T-helper 17 cell (primary cell): Measurements from ENCODE around the gene LMLN. TPM values are rescaled to one million over a fixed set of nuclear protein-coding genes. Genes with fewer than 3 reads are reported as not detected.
A peak's percentile ranks its signal among the peaks of the same experiment; 100 is the strongest.
"Not testable (repeated sequence)": the region's sequence is repeated elsewhere in the genome, so short reads cannot be mapped to it uniquely, and the experiment has no call there.

ENCODE experiments used
- ATAC-seq: fragments of 150-1000 bp; cut with Tn5 transposase; 2 replicates; pipeline ENCODE4 v1.10.0; 2021; ENCODE audit warnings: mild to moderate bottlenecking, moderate library complexity
- DNase-seq, 3 donors: peaks; one replicate each; pipeline versions ENCODE4 v3.0.0 to v3.0.0-alpha.2; 2020 to 2021
- H3K9me3 ChIP-seq: one replicate; pipeline ENCODE4 v1.7.0; 2013; ENCODE audit warnings: low read length, mild to moderate bottlenecking; ENCODE audit not compliant: control insufficient read depth, poor library complexity, severe bottlenecking
- H3K27ac Mint-ChIP-seq: one replicate; pipeline ENCODE4 v1.8.0; 2022; ENCODE audit warnings: mild to moderate bottlenecking, moderate library complexity, mixed read lengths
- H3K27me3 Mint-ChIP-seq: one replicate; pipeline ENCODE4 v1.8.0; 2022; ENCODE audit warnings: mixed read lengths
- H3K36me3 Mint-ChIP-seq: one replicate; pipeline ENCODE4 v1.8.0; 2022; ENCODE audit warnings: low read depth, mixed read lengths
- H3K4me1 Mint-ChIP-seq: one replicate; pipeline ENCODE4 v1.8.0; 2022; ENCODE audit warnings: mild to moderate bottlenecking, mixed read lengths
- H3K4me3 Mint-ChIP-seq: one replicate; pipeline ENCODE4 v1.8.0; 2022; ENCODE audit warnings: mild to moderate bottlenecking, moderate library complexity, mixed read lengths
- total RNA-seq, 4 donors: library from RNA in 2 of 4; stranded (reverse) in 2 of 4; gene quantifications; one replicate each; pipeline ENCODE4 v1.2.3 and lab custom pipeline; 2022 to 2026

Gene LMLN
- total RNA-seq, result 1 to 10 TPM; 3.2 to 4.4 TPM
- total RNA-seq (lab: John Stamatoyannopoulos, UW), result 2.4 to 4.7 reads per million in 2 donors

- Mint-ChIP-seq H3K27me3 (no peaks in the 10 kb centered on the region), H3K4me1 (peaks cover 35% of the 10 kb centered on the region), H3K4me3 (peak within 1 kb of the TSS; percentile 91), H3K36me3 (no peaks in the 10 kb centered on the region), H3K27ac (peak within 1 kb of the TSS; percentile 93)
- ATAC-seq (peak; percentile 95), DNase-seq (peak; percentile 90 to 94 (median 93))
- no peaks in the 10 kb centered on the region for H3K9me3 ChIP-seq
Observed at GRCh38 chr3:197959891-197960693, at the start of gene LMLN. LMLN (plus strand) TSS chr3:197960217; CDS start chr3:197960246, 29 bp downstream.

- peak; percentile 74 for ATAC-seq
- Mint-ChIP-seq H3K36me3 (peaks cover 4% of the 10 kb centered on the region), H3K4me1 (peaks cover 5% of the 10 kb centered on the region), H3K27me3 (no peaks in the 10 kb centered on the region), H3K4me3 (peak overlapping the region; percentile 79), H3K27ac (peak overlapping the region; percentile 59)
- no peaks in the 10 kb centered on the region for H3K9me3 ChIP-seq
- DNase-seq, result no peak
Observed at GRCh38 chr3:197912741-197913476, 47.1 kb upstream of the LMLN start.

GRCh38 chr3:197913641-197914380 lies 46.2 kb upstream of the LMLN start:
- Mint-ChIP-seq H3K4me3 (peak overlapping the region; percentile 68), H3K27ac (no peak overlapping the region), H3K4me1 (peaks cover 5% of the 10 kb centered on the region), H3K36me3 (peaks cover 4% of the 10 kb centered on the region), H3K27me3 (no peaks in the 10 kb centered on the region)
- DNase-seq, result no peak
- no peak for ATAC-seq
- H3K9me3 ChIP-seq, result no peaks in the 10 kb centered on the region

GRCh38 chr3:197921429-197922275 lies 38.4 kb upstream of the LMLN start:
- not testable (repeated sequence) for H3K27ac Mint-ChIP-seq, H3K27me3 Mint-ChIP-seq

GRCh38 chr3:197926418-197926817 lies 33.6 kb upstream of the LMLN start:
- ATAC-seq (no peak), DNase-seq (no peak)
- peaks cover 15% of the 10 kb centered on the region for H3K36me3 Mint-ChIP-seq
- H3K27ac Mint-ChIP-seq, result no peak overlapping the region
- no peaks in the 10 kb centered on the region for H3K9me3 ChIP-seq
- H3K4me3 Mint-ChIP-seq, result no peak overlapping the region
- H3K27me3 Mint-ChIP-seq, result peaks cover 7% of the 10 kb centered on the region
- peaks cover 4% of the 10 kb centered on the region for H3K4me1 Mint-ChIP-seq

More at GRCh38 chr3:197921429-197922275, 38.4 kb upstream of the LMLN start:
- not testable (repeated sequence) for DNase-seq, H3K4me1 Mint-ChIP-seq, H3K9me3 ChIP-seq, H3K36me3 Mint-ChIP-seq, H3K4me3 Mint-ChIP-seq, ATAC-seq

- H3K27me3 Mint-ChIP-seq, H3K9me3 ChIP-seq, H3K27ac Mint-ChIP-seq, DNase-seq, ATAC-seq, H3K4me1 Mint-ChIP-seq, H3K4me3 Mint-ChIP-seq: not testable (repeated sequence)
- H3K36me3 Mint-ChIP-seq, result peaks cover 15% of the 10 kb centered on the region
Observed at GRCh38 chr3:197927578-197927977, 32.4 kb upstream of the LMLN start.

GRCh38 chr3:197936819-197937384 lies 23.1 kb upstream of the LMLN start:
- no peak overlapping the region for H3K4me3 Mint-ChIP-seq
- no peak for DNase-seq

GRCh38 chr3:197940745-197941384 lies 19.2 kb upstream of the LMLN start:
- H3K4me3 Mint-ChIP-seq, result no peak overlapping the region
- ATAC-seq (no peak), DNase-seq (no peak)
- H3K27ac Mint-ChIP-seq, result no peak overlapping the region
- no peaks in the 10 kb centered on the region for H3K36me3 Mint-ChIP-seq
- H3K27me3 Mint-ChIP-seq, result no peaks in the 10 kb centered on the region
- H3K4me1 Mint-ChIP-seq, result peaks cover 3% of the 10 kb centered on the region
- no peaks in the 10 kb centered on the region for H3K9me3 ChIP-seq

More at GRCh38 chr3:197936819-197937384, 23.1 kb upstream of the LMLN start:
- Mint-ChIP-seq H3K27me3 (no peaks in the 10 kb centered on the region), H3K4me1 (peaks cover 3% of the 10 kb centered on the region), H3K27ac (no peak overlapping the region), H3K36me3 (no peaks in the 10 kb centered on the region)
- ATAC-seq, result no peak
- no peaks in the 10 kb centered on the region for H3K9me3 ChIP-seq

GRCh38 chr3:197942956-197943556 lies 17.0 kb upstream of the LMLN start:
- DNase-seq, result no peak
- ATAC-seq, result peak; percentile 78
- H3K9me3 ChIP-seq, result no peaks in the 10 kb centered on the region
- H3K4me3 Mint-ChIP-seq, result no peak overlapping the region
- H3K4me1 Mint-ChIP-seq, result peaks cover 3% of the 10 kb centered on the region
- H3K36me3 Mint-ChIP-seq, result no peaks in the 10 kb centered on the region
- no peak overlapping the region for H3K27ac Mint-ChIP-seq
- no peaks in the 10 kb centered on the region for H3K27me3 Mint-ChIP-seq

- ATAC-seq, result peak; percentile 4
- peaks cover 37% of the 10 kb centered on the region for H3K4me1 Mint-ChIP-seq
- DNase-seq, result no peak
- H3K27ac Mint-ChIP-seq, result peak overlapping the region; percentile 100
- peak overlapping the region; percentile 99 for H3K4me3 Mint-ChIP-seq
- H3K27me3 Mint-ChIP-seq, result no peaks in the 10 kb centered on the region
- peaks cover 7% of the 10 kb centered on the region for H3K36me3 Mint-ChIP-seq
- H3K9me3 ChIP-seq, result no peaks in the 10 kb centered on the region
Observed at GRCh38 chr3:197949191-197949777, 10.7 kb upstream of the LMLN start.
